ENCODE results near the gene TMEM169.
"Not testable (repeated sequence)": the region's sequence is repeated elsewhere in the genome, so short reads cannot be mapped to it uniquely, and the experiment has no call there.

The TMEM169 gene

GRCh38 chr2:216121255-216121654, 39.5 kb downstream of the TMEM169 start:
- Histone ChIP-seq H3K4me1 (ENCODE audit: control insufficient read depth, insufficient read depth, low read length) (no peaks in the 10 kb centered on the region), H3K4me3 (ENCODE audit: low read length) (no peak overlapping the region), H3K27me3 (ENCODE audit: control insufficient read depth, insufficient read depth, low read length) (no peaks in the 10 kb centered on the region), H3K36me3 (ENCODE audit: control insufficient read depth, insufficient read depth, low read length) (no peaks in the 10 kb centered on the region), H3K9ac (ENCODE audit: low read length) (no peak overlapping the region), H3K9me3 (ENCODE audit: control insufficient read depth, low read length) (no peaks in the 10 kb centered on the region)

DNA sequence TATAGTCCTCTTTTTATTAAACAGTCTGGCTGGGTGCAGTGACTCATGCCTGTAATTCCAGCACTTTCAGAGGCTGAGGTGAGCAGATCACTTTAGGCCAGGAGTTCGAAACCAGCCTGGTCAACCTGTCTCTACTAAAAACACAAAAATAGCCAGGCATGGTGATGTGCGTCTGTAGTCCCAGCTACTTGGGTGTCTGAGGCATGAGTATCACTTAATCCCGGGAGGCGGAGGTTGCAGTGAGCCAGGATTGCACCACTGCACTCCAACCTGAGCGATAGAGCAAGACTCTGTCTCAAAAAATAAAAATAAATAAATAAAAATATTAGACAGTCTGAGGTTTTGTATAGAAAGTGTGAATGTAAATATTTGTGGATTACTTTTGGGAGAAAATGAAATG, 45.2 kb downstream of the TMEM169 start:
- Histone ChIP-seq H3K36me3 (ENCODE audit: control insufficient read depth, insufficient read depth, low read length) (peaks cover 7% of the 10 kb centered on the region), H3K4me3 (ENCODE audit: low read length) (no peak overlapping the region), H3K9me3 (ENCODE audit: control insufficient read depth, low read length) (no peaks in the 10 kb centered on the region), H3K9ac (ENCODE audit: low read length) (no peak overlapping the region), H3K4me1 (ENCODE audit: control insufficient read depth, insufficient read depth, low read length) (no peaks in the 10 kb centered on the region), H3K27me3 (ENCODE audit: control insufficient read depth, insufficient read depth, low read length) (no peaks in the 10 kb centered on the region)

DNA sequence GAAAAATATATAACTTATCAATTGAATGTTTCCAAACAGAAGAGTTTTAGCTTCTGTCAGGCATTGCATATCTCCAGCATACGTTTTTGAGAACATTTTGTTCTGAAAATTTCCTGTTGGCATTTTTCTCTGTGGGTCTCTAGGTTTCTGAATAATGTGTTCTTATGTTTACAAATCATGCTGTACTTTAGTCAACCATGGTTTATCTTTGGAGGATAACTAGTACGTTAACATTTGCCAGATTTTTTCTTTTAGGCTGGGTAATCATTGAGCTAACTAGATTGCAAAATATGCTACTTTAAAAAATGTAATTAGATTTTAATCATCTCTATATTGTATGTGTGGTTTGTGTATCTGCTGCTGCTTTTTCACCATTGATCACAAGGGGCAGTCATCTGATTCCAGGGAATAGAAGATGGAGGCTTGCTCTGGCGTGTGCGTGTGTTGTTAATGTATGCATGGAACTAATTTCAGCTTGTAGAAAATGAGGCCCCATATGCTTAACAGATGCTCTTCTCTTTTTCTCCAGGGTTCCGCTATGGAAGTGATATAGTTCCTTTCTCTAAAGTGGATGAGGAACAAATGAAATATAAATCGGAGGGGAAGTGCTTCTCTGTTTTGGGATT, 48.7 kb downstream of the TMEM169 start:
- H3K36me3 ChIP-seq (ENCODE audit: control insufficient read depth, insufficient read depth, low read length) = peaks cover 7% of the 10 kb centered on the region
- no peaks in the 10 kb centered on the region for H3K4me1 ChIP-seq (ENCODE audit: control insufficient read depth, insufficient read depth, low read length)
- no peaks in the 10 kb centered on the region for H3K27me3 ChIP-seq (ENCODE audit: control insufficient read depth, insufficient read depth, low read length)
- no peaks in the 10 kb centered on the region for H3K9me3 ChIP-seq (ENCODE audit: control insufficient read depth, low read length)
- no peak overlapping the region for H3K9ac ChIP-seq (ENCODE audit: low read length)
- no peak overlapping the region for H3K4me3 ChIP-seq (ENCODE audit: low read length)

- H3K4me3 ChIP-seq (ENCODE audit: low read length) = no peak overlapping the region
- H3K9me3 ChIP-seq (ENCODE audit: control insufficient read depth, low read length) = no peaks in the 10 kb centered on the region
- H3K27me3 ChIP-seq (ENCODE audit: control insufficient read depth, insufficient read depth, low read length) = no peaks in the 10 kb centered on the region
- H3K9ac ChIP-seq (ENCODE audit: low read length) = no peak overlapping the region
- peaks cover 7% of the 10 kb centered on the region for H3K36me3 ChIP-seq (ENCODE audit: control insufficient read depth, insufficient read depth, low read length)
- no peaks in the 10 kb centered on the region for H3K4me1 ChIP-seq (ENCODE audit: control insufficient read depth, insufficient read depth, low read length)
These were observed 49.6 kb downstream of the TMEM169 start for GRCh38 chr2:216131175-216131926.

- H3K36me3 ChIP-seq (ENCODE audit: control insufficient read depth, insufficient read depth, low read length) = peaks cover 7% of the 10 kb centered on the region
- H3K4me3 ChIP-seq (ENCODE audit: low read length) = no peak overlapping the region
- H3K27me3 ChIP-seq (ENCODE audit: control insufficient read depth, insufficient read depth, low read length) = no peaks in the 10 kb centered on the region
- no peaks in the 10 kb centered on the region for H3K4me1 ChIP-seq (ENCODE audit: control insufficient read depth, insufficient read depth, low read length)
- no peaks in the 10 kb centered on the region for H3K9me3 ChIP-seq (ENCODE audit: control insufficient read depth, low read length)
- no peak overlapping the region for H3K9ac ChIP-seq (ENCODE audit: low read length)
These were observed 50.9 kb downstream of the TMEM169 start for GRCh38 chr2:216132585-216132984.

GRCh38 chr2:216133397-216133796, 51.7 kb downstream of the TMEM169 start:
- H3K27me3 ChIP-seq (ENCODE audit: control insufficient read depth, insufficient read depth, low read length) = no peaks in the 10 kb centered on the region
- H3K36me3 ChIP-seq (ENCODE audit: control insufficient read depth, insufficient read depth, low read length) = peaks cover 9% of the 10 kb centered on the region
- no peaks in the 10 kb centered on the region for H3K4me1 ChIP-seq (ENCODE audit: control insufficient read depth, insufficient read depth, low read length)
- no peaks in the 10 kb centered on the region for H3K9me3 ChIP-seq (ENCODE audit: control insufficient read depth, low read length)
- H3K4me3 ChIP-seq (ENCODE audit: low read length) = no peak overlapping the region
- no peak overlapping the region for H3K9ac ChIP-seq (ENCODE audit: low read length)

DNA sequence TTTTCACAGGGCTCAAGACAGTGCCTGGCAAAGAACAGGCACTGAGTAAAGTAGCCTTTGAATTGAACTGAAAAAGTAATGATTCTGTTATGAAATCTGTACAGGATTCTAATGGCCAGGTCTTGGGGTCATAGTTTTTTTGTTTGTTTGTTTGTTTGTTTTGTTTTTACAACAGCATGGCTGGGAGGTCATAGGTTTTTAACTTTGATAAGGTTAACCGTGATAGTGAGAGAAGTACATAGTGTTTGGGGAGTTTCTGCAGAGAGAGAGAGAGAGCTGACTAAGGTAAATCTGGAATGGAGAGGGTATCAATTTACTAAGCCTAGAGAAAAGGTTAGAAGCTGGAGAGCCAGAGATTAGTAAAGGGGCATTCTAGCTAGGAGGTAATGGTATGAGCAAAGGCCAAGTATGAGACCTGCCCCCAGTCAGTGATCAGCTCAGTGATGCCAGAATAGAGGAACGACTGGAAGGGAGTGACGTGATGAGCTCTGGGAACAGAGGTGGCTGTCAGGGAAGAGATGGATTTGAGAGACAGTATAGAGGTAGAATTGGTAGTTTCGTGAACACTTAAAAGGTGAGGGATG, 53.3 kb downstream of the TMEM169 start:
- no peaks in the 10 kb centered on the region for H3K27me3 ChIP-seq (ENCODE audit: control insufficient read depth, insufficient read depth, low read length)
- H3K9me3 ChIP-seq (ENCODE audit: control insufficient read depth, low read length) = no peaks in the 10 kb centered on the region
- no peak overlapping the region for H3K4me3 ChIP-seq (ENCODE audit: low read length)
- H3K4me1 ChIP-seq (ENCODE audit: control insufficient read depth, insufficient read depth, low read length) = no peaks in the 10 kb centered on the region
- peaks cover 3% of the 10 kb centered on the region for H3K36me3 ChIP-seq (ENCODE audit: control insufficient read depth, insufficient read depth, low read length)
- no peak overlapping the region for H3K9ac ChIP-seq (ENCODE audit: low read length)

- no peak overlapping the region for H3K9ac ChIP-seq (ENCODE audit: low read length)
- H3K4me1 ChIP-seq (ENCODE audit: control insufficient read depth, insufficient read depth, low read length) = no peaks in the 10 kb centered on the region
- no peaks in the 10 kb centered on the region for H3K9me3 ChIP-seq (ENCODE audit: control insufficient read depth, low read length)
- H3K4me3 ChIP-seq (ENCODE audit: low read length) = no peak overlapping the region
- H3K36me3 ChIP-seq (ENCODE audit: control insufficient read depth, insufficient read depth, low read length) = peaks cover 3% of the 10 kb centered on the region
- no peaks in the 10 kb centered on the region for H3K27me3 ChIP-seq (ENCODE audit: control insufficient read depth, insufficient read depth, low read length)
These were observed 58.2 kb downstream of the TMEM169 start for GRCh38 chr2:216139884-216140283.

DNA sequence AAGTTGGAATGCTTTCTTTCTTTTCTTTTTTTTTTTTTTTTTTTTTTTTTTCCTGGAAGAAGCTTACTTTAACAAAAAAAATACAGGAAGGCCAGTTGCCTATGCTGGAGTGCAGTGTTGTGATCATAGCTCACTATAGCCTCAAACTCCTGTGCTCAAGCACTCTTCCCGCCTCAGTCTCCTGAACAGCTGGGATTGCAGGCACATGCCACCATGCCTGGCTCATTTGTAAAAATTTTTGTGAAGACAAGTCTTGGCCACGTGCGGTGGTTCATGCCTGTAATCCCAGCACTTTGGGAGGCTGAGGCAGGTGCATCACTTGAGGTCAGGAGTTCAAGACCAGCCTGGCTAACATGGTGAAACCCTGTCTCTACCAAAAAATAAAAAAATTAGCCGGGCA, 59.8 kb downstream of the TMEM169 start:
- H3K9me3 ChIP-seq (ENCODE audit: control insufficient read depth, low read length); H3K9ac ChIP-seq (ENCODE audit: low read length); H3K27me3 ChIP-seq (ENCODE audit: control insufficient read depth, insufficient read depth, low read length); H3K4me1 ChIP-seq (ENCODE audit: control insufficient read depth, insufficient read depth, low read length); H3K36me3 ChIP-seq (ENCODE audit: control insufficient read depth, insufficient read depth, low read length); H3K4me3 ChIP-seq (ENCODE audit: low read length): not testable (repeated sequence)

GRCh38 chr2:216142540-216142939, 60.8 kb downstream of the TMEM169 start:
- H3K9ac ChIP-seq (ENCODE audit: low read length) = no peak overlapping the region
- H3K4me3 ChIP-seq (ENCODE audit: low read length) = no peak overlapping the region
- no peaks in the 10 kb centered on the region for H3K9me3 ChIP-seq (ENCODE audit: control insufficient read depth, low read length)
- no peaks in the 10 kb centered on the region for H3K4me1 ChIP-seq (ENCODE audit: control insufficient read depth, insufficient read depth, low read length)
- peaks cover 3% of the 10 kb centered on the region for H3K36me3 ChIP-seq (ENCODE audit: control insufficient read depth, insufficient read depth, low read length)
- no peaks in the 10 kb centered on the region for H3K27me3 ChIP-seq (ENCODE audit: control insufficient read depth, insufficient read depth, low read length)

DNA sequence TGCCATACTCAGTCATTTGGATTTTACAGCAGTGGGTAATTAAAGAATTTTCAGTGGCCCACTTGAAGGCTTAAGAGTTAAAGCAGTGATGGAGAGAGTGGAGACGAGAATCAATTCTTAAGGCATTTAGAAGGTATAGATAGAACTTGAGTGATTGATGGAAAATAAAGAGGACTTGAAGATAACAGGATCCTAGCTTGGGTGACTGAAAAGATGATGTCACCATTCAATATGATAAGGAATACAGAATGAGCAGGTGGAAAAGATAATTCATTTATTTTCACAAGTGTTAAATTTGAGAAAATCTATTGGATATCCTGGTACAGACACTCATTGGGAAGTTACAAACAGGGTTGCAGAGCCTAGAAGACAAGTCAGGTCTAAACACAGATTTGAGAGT, 62.7 kb downstream of the TMEM169 start:
- Histone ChIP-seq H3K9me3 (ENCODE audit: control insufficient read depth, low read length) (no peaks in the 10 kb centered on the region), H3K4me3 (ENCODE audit: low read length) (no peak overlapping the region), H3K4me1 (ENCODE audit: control insufficient read depth, insufficient read depth, low read length) (no peaks in the 10 kb centered on the region), H3K27me3 (ENCODE audit: control insufficient read depth, insufficient read depth, low read length) (no peaks in the 10 kb centered on the region), H3K9ac (ENCODE audit: low read length) (no peak overlapping the region), H3K36me3 (ENCODE audit: control insufficient read depth, insufficient read depth, low read length) (no peaks in the 10 kb centered on the region)

GRCh38 chr2:216144857-216145256, 63.1 kb downstream of the TMEM169 start:
- Histone ChIP-seq H3K36me3 (ENCODE audit: control insufficient read depth, insufficient read depth, low read length) (no peaks in the 10 kb centered on the region), H3K4me3 (ENCODE audit: low read length) (no peak overlapping the region), H3K9ac (ENCODE audit: low read length) (no peak overlapping the region), H3K9me3 (ENCODE audit: control insufficient read depth, low read length) (no peaks in the 10 kb centered on the region), H3K4me1 (ENCODE audit: control insufficient read depth, insufficient read depth, low read length) (no peaks in the 10 kb centered on the region), H3K27me3 (ENCODE audit: control insufficient read depth, insufficient read depth, low read length) (no peaks in the 10 kb centered on the region)
